HG02798 (cell line): Measurements from ENCODE around the gene TGFBR1.

Source experiments
- ATAC-seq: cut with Tn5 transposase; IDR thresholded peaks from one replicate; pipeline ENCODE4 v1.9.1; 2021; ENCODE audit warnings: mild to moderate bottlenecking; ENCODE audit not compliant: unreplicated experiment, poor library complexity

The TGFBR1 gene

DNA sequence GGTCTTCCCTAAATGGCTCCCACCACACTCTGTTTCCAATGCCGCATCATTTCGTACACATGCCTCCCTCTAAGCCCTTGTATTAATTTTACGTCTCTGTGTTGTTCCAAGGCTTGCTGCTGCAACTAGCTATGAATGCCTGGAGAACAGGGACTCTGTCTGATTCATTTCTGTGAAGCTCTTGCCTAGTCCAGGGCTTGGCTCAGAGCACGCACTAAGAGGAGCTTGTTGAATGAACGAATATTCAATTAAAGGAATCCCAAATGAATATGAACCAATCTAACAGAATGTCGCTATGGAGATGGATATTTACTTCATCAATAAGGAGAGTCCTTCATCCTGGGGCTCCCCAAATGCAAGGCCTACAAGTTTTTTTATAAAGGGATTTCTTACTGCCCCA, 55.3 kb downstream of the TGFBR1 start:
- no peak for ATAC-seq

DNA sequence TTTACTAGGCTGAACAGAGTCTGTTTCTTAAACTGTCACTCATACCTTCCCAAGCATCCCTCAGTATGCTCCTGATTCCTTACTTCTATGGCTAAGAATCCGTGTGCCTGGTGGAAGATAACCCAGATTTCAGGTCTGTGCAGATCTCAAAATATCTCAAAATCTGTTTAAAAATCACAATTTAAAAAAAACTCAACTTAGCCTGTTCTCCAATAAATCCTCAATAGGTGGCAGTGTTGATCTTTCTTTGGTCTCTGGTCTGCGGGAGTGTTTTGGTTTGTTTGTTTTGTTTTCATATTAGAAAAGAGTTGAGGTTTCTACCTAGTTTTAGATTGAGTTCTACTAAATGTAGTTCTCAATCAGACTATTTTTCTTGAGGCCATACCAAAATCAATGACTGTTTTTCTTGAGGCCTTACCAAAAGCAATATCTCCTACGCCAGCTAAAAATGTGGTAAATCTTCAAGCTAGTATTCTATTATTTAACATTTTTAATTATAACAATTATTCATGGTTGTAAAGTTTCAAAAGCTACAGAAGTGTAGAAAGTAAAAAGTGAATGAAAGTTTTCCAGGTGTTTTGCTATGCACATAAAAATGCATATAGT, 57.9 kb downstream of the TGFBR1 start:
- no peak for ATAC-seq

DNA sequence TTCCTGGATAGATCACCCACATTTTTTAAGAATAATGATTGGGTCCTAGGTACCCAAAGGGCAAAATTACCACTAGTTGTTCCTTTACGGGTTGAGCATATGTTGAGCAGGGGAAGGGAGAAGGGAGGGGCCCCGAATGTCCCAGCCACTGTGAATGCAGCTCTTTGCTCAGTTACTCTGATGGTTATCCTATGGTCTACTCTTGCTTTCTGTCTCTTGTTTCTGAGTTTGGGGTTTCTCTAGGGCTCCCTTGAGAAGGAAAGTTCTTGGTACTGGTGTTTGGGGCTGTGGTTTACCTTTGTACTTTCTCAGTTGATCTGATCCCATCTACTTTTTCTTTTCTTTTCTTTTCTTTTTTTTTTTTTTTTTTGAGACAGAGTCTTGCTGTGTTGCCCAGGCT, 61.2 kb downstream of the TGFBR1 start:
- no peak for ATAC-seq

DNA sequence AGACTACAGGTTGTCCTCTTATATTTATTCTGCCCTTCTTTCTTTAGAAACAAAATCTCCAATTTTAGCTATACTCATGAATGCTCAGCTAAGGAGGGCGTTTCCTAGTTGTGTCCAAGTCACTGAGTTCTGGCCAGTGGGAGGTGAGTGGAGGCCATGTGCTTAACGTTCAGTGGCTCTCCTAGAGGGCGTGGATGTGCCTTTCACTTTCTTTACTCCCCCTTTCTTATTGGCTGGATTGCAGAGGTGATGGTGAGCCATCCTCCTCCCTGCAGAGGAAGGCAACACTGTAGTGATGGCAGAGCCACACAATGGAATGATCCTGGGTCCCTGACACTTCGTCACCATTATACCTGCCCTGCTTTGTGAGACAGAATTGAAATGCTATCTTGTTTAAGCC, 62.2 kb downstream of the TGFBR1 start:
- no peak for ATAC-seq

DNA sequence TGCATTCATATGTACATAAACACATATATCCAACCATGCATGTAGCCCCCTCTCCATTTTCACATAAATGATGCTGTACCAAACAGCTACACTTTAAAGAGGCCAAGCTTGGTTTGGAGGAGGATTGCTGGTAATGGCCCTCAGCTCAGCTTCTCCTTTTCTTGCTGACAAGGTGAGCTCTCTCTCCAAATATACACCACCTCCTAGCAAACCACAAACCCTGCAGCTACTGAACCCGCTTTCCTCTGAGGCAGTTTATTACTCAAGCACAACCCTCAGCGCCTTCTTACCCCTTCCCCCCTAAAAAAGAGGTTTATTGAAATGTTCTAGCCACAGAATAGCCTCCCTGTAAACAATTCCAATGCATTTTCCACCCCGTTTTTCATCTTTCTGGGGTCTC, 62.8 kb downstream of the TGFBR1 start:
- ATAC-seq: no peak

DNA sequence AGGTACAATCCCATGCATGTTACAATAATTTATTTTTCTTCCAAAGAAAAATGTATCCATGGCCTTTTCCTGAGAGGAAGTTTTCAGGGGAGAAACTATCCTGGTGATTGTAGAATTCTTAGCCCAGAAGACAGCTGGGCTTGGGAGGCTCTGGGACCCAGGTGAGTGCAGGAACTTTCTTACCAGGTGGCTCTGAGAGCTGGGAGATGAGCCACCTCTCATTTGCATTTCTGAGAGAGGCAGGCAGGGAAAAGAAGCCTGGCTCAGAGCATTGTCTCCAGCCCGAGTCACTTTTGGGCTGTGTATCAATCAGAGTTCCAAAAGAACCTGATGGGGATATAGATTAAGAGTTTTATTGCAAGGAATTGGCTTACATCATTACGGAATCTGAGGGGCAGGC, 64.2 kb downstream of the TGFBR1 start:
- no peak for ATAC-seq

DNA sequence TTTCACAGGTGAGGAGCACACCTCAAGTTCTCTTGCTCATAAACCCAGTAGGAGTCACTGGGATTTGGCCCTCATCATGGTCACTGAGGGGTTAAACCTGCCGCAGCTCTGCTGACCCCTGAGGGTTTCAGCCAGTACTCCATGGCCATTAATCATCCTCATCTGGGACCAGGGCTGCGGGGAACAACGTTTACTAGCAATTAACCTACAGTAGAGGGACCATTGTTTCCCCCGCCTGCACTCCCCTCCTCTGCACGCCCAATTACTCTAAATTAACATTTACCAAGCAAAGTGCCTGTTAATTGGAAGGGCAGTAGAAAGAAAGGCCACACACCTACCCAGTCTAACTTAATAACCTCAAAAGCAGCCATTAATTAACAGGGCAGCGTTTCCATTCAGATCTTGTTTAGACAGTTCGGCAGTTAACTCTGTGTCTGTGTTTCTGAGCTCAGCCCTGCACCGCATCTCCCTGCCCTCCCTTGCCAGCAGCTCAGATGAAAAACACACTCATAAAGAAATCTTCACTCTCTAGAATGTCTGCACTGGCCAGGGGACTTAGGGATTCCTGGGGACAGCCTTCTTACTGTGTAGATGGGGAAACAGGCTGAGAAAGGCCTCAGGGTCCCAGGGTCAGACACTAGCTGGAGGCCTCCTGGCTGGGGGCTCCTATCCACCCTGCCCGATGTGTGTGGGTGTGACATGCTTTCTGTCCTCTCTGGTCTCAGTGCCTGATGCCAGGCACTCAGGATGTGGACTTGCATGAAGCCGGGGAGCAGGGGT, 65.3 kb downstream of the TGFBR1 start:
- ATAC-seq: no peak

DNA sequence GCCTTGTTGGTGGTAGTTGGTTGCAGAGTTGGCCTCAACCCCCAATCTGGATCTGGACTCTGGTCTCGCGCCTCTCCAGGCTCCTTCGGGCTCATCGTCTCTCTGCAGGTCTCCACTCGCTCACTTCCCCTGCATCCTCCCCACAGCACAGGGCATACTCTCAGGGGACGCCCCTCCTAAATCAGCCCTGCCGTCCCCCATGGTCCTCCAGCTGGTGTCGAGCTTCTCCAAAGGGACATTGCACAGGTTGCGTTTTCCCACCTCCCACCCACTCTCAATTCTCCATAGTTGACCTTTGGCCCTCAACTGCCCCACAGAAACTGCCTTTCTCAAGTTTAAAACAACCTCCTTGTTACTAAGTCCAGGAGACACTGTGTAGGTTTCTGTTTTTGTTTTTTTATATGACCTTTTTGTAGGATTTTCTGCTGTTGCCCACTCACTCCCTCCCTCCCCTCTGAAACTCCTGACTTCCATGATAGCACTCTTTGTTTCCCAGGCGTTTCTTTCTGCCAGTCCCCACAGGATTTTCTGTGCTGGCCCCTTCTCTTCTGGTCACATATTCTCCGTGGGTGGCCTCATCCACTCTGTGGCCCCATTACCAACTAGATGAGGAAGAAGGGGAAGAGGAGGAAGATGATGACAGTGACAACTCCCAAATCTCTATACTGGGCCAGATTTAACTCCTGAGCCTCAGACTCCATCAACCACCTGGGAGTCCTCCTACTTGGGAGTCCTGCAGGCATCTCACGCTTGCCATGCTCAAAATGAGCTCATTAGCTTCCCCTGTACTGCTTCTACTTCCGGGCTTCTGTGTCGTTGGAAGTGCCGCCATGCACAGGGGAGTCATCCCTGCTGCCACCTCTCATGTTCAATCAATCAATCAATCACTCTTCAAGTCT, 66.6 kb downstream of the TGFBR1 start:
- ATAC-seq: no peak

DNA sequence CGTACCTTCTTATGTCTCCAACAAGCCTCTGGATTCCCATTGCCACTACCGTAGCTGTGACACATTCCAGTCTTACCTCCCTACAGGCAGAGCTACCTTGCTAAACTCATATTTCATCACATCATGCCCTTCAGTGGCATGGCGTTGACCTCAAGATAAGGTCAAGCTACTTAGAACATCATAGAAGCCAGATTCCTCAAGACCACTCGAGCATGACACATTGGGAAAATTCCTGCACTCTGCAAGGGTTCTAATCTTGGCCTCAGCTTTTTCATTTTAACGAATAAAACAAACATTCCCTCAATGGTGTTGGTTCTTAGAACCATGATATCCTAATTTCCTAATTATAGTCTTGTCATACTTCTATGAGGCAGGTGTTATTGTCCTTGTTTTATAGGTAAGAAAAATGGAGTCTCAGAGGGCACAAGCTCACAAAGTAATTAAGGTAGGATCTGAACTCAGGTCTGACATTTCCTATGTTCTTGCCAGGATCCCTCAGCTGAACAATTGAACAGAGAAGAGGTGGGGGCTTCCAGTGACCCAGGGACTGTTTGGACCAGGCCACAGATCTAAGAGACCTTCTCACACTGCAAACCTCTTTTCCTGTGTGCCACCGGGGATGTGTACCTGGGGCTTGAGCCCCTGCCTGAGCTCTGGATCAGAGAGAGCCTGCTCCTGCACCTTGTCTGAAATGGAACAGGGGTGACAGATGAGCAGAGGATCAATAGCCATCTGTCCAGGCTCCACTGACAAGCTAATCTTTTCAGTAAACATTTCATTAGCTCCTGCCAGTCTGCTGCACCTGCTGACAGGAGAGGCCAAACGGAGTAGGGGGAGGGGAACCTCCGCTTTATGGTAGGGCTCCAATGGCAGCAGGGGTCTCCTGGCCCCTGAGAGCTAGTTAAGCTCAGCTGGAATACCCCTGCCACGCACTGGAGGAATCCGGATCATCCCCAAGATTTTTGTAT, 67.5 kb downstream of the TGFBR1 start:
- no peak for ATAC-seq

DNA sequence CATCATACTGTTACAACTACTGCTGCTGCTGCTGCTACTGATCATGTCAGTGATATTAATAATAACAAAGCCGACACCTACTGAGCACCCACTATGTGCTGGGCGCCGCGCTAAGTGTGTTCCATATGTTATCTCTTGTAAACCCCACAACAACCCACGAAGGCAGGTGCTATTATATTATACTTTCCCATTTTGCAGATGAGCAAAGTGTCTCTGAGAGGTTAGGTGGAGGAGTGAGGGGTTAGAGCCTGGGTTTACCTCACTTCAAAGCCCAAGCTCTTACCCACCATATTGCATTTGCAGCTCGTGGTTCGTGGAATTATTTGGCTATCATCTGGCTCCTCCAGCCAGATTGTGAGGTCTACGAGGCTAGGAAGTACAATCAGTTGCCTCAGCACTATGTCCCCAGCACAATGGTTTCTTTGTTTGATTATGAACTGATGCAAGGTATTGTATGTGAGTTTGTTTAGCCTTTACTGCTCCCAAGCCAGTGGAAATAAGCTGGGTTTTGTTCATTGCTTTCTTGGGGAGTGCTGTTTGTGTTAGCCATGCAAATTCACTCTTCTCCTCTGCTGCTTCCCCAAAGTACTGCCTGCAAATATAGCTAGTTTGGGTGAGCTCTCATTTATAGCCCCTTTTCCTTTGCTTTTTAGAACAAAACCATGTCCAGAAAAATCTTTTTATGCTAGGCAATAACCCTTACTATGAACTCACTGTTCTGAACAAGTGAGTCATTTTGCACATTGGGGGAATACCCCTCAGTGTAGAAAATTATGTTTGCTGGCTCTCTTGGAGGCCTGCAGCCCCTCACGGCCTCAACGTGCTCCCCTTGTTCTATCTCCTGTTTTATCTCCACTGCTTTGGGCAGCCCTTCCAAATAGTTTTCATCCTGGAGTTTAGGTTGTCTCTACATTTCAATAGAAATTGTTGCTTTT, 68.9 kb downstream of the TGFBR1 start:
- ATAC-seq: no peak

DNA sequence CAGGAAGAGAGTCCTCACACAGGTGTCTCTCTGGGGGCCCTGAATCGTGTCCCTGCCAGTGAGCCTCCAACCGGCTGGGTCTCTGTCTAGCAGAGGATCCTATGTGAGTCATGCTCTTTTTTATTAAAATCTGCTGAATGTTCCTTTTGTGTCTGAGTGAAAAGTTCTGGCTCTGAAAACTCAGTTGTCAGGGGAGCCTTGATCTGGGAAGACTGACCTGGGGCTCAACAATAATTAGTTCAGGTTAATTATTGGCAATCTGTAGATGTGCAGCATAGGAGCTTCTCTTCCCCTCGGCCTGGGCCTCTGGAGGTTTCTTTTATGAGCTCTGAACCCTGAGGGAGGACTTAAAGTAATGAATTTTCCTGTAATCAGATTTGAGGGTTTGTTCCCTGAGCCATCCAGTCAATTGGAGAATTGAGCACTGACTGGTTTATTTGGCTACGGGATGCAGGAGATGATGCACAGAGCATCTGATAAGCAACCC, 71.7 kb downstream of the TGFBR1 start:
- ATAC-seq: no peak

DNA sequence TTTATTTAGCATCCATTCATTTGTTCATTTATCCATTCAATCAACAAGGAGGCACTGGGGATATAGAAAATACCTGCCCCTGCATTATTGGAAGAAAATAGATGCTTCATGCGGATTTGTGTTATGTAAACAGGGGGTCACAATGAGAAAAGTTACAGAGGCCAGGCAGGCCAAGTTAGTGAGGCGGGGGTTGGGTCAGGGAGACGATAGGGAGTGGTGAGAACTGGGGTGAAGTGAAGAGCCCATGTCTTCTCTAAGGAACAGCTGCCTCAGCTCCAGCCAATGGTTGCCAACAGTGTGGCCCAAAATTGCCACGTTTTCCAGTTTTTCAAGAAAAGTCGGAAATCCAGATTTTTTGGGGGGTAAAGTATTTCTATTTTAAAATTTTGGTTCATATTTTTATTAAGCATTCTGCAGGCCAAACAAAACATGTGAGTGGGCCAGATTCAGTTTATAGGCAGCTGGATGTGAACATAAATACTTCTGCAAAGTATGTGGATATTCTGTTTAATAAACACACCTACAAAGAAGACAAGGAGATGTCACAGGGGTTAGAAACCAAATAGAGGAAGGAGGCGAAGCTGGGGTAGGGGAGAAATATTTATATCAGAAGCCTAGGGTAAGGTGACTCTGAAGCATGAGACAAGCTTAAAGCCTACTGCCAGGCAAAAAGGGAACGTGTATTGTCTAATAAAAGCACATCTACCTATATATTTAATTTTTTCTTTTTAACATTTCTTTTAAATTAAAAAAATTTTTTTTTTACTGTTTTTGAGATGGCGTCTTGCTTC, 72.9 kb downstream of the TGFBR1 start:
- ATAC-seq: no peak

DNA sequence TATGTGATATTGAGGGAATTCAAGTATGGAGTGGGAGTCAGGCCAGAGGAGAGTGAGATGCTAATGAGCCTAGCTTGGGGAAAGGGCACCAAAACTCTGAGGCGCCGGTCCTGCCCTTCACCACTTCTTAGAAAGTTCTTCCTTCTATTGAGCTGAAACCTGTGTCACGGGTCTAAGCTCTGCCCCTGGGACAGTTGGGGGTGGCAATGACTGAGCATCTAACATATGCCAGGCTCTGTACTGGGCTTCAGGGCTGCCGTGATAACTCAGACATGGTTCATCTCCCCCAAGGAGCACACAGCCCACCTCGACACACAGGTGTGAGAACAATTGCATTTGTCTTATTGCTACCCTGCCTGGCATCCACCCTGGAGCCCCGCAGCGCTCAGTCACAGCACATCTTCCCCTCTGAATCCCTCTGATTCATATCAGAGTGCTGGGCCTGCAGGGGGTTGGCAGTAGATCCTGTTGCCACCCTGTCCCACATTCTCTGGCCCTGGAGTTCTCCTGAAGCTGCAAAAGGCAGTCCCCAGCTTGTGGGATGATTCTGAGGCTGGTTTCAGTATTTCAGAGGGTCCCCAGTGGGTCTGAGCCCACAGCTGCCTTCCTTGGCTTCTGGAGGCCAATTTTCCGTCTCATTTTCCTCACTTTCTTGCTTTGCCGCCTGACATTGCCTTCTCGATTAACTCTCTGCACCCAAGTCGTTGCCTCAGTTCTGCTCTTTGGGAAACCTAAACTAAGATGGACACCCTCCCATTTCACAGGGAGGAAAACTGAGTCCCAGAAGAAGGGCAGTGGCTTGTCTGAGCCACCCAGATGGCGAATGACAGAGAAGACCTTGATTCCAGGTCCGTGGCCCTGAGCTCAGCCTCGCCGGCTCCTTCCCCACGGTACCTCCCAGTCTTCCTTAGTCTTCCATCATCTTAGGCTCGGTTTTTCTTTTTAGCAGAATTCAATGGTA, 74.3 kb downstream of the TGFBR1 start:
- no peak for ATAC-seq

DNA sequence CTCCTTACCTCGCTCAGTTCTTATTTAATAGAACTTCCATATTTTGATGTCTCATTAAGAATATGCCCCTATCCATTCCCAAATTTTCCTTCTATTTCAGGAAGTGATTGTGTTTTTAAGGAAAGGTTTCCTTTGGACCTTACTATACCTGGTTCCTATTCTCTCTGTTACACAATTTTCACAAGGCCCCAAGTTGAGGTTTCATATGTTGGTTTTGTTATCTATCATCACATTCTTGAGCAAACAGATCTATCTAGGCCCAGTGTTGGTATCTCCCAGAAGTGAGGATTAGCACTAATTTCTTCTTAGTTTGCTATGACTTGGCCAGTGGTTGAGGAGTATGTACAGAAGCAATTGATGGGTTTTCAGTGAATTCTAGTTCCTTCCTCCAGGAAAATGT, 75.3 kb downstream of the TGFBR1 start:
- ATAC-seq: peak; percentile 55

DNA sequence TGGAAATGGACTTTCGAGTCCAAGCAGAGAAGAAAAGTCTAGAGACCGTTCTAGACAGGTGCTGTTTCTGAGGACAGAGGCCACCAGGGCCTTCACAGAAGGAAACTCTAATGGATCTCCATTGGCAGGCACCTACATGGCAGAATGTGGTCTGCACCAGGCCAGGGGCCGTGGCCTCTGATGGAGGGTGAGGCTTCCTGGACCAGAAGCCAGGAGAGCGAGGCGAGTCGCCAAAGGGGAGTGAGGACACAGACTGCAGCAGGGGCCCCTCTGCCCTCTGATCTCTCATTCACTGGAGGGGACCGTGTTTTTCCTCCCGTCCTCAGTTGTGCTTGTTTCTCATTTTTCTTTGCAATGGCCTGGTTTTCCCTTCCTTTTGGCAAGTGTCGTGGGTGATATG, 75.7 kb downstream of the TGFBR1 start:
- no peak for ATAC-seq

DNA sequence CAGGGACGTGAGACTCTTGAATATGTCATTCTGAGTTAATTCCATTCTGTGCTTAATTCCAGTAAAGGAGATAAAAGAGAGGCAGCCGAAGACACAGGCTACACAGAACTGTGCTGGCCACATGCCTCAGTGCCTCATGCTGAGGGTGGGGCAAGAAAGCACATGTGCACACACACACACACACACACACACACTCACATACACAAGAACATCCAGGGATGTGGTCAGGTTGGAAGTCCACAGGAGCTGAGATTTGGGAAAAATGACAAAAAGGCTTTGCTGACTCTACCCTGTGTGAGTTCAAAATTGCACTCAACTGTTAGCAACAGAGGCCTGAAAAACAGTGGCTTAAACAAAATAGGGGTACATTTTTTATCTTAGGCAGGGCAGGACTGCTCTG, 76.3 kb downstream of the TGFBR1 start:
- no peak for ATAC-seq

DNA sequence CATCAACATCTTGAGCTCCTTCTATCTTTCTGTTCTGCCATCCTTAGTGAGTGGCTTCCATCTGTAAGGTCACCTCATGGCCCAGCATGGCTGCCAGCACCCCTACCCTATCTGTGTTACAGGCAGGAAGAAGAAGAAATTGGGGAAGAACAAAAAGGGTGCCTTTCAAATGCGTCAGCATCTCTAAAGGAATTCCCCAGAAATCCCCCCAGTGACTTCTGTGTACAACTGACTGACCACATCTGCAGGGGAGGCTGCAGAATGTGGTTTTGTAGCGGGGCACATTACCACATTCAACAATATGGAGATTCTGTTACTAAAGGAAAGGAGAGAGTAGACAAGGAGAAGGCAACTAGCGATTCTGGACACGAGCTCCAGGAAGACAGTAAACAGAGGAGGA, 76.7 kb downstream of the TGFBR1 start:
- peak; percentile 72 for ATAC-seq
